CD8-positive, alpha-beta memory T cell (primary cell): ENCODE data around the gene NMS. TPM values are rescaled to one million over a fixed set of nuclear protein-coding genes. Genes with fewer than 3 reads are reported as not detected.

ENCODE experiments used
- CTCF ChIA-PET: fragments of 350-600 bp; sonication (Branson Sonifier 250); formaldehyde crosslinking; loops from one replicate; lab custom pipeline; 2021; ENCODE audit warnings: antibody characterized with exemption; lab: Charles Lee
- POLR2A ChIA-PET: fragments of 350-600 bp; sonication (Branson Sonifier 250); formaldehyde crosslinking; loops from one replicate; lab custom pipeline; 2021; ENCODE audit warnings: antibody characterized with exemption; lab: Charles Lee
- DNase-seq, 5 donors: peaks; one replicate each; pipeline versions ENCODE4 v3.0.0 to v3.0.0-alpha.2; 2020 to 2022; ENCODE audit warnings: mixed read lengths in 1 of 5
- H3K27ac ChIP-seq: one replicate; pipeline ENCODE4 v1.7.0; 2013; ENCODE audit warnings: low read depth, mild to moderate bottlenecking, low read length, moderate library complexity
- H3K27me3 ChIP-seq: 2 replicates; pipeline ENCODE4 v1.7.0; 2013; ENCODE audit warnings: low read length, mild to moderate bottlenecking; ENCODE audit not compliant: insufficient read depth, poor library complexity, severe bottlenecking
- H3K36me3 ChIP-seq: 2 replicates; pipeline ENCODE4 v1.7.0; 2013; ENCODE audit warnings: mild to moderate bottlenecking, low read length, moderate library complexity; ENCODE audit not compliant: insufficient read depth
- H3K4me1 ChIP-seq: 2 replicates; pipeline ENCODE4 v1.7.0; 2013; ENCODE audit warnings: mild to moderate bottlenecking, low read length, moderate library complexity; ENCODE audit not compliant: insufficient read depth
- H3K4me3 ChIP-seq: 2 replicates; pipeline ENCODE4 v1.7.0; 2013; ENCODE audit warnings: mild to moderate bottlenecking, low read length
- H3K9me3 ChIP-seq: 2 replicates; pipeline ENCODE4 v1.7.0; 2013; ENCODE audit warnings: mild to moderate bottlenecking, low read length
- H3K27ac Mint-ChIP-seq, 8 donors: one replicate each; pipeline ENCODE4 v1.8.0; 2020 to 2021; ENCODE audit warnings: mixed read lengths in 8 of 8, mild to moderate bottlenecking in 6 of 8, inconsistent platforms in 3 of 8, moderate library complexity in 3 of 8
- H3K27me3 Mint-ChIP-seq, 2 donors: one replicate each; pipeline ENCODE4 v1.8.0; 2020 to 2021; ENCODE audit warnings: mixed read lengths in 2 of 2, mild to moderate bottlenecking in 1 of 2, moderate library complexity in 1 of 2
- H3K36me3 Mint-ChIP-seq, 3 donors: one replicate each; pipeline ENCODE4 v1.8.0; 2020 to 2021; ENCODE audit warnings: mixed read lengths in 3 of 3, inconsistent platforms in 1 of 3, mild to moderate bottlenecking in 1 of 3
- H3K4me1 Mint-ChIP-seq, 3 donors: one replicate each; pipeline ENCODE4 v1.8.0; 2020 to 2021; ENCODE audit warnings: mixed read lengths in 3 of 3, inconsistent platforms in 1 of 3, mild to moderate bottlenecking in 1 of 3
- H3K4me3 Mint-ChIP-seq, 7 donors: one replicate each; pipeline ENCODE4 v1.8.0; 2020 to 2021; ENCODE audit warnings: mixed read lengths in 7 of 7, mild to moderate bottlenecking in 6 of 7, moderate library complexity in 4 of 7, inconsistent platforms in 2 of 7
- H3K9me3 Mint-ChIP-seq, 5 donors: one replicate each; pipeline ENCODE4 v1.8.0; 2020 to 2022; ENCODE audit warnings: mixed read lengths in 5 of 5, mild to moderate bottlenecking in 3 of 5, moderate library complexity in 2 of 5, inconsistent platforms in 1 of 5
- polyA plus RNA-seq: library from polyadenylated mRNA; unstranded; fragments of 300-500 nt; fragmentation: Illumina TruSeq; gene quantifications from one replicate; pipeline ENCODE4 v1.2.3, GENCODE V29; 2021
- total RNA-seq, 2 experiments: library from RNA; stranded (reverse); gene quantifications; one replicate each; pipeline ENCODE4 v1.2.3, GENCODE V29; 2021

Gene NMS
- total and polyA plus RNA-seq, 3 experiments from 2014 or later, result not detected

GRCh38 chr2:100427111-100427510, 43.2 kb upstream of the NMS start:
- H3K36me3 ChIP-seq, result no peaks in the 10 kb centered on the region
- Mint-ChIP-seq H3K27ac (no peak overlapping the region), H3K4me3 (no peak overlapping the region), H3K36me3 (no peaks in the 10 kb centered on the region), H3K9me3 (peaks cover 0 to 5% (median 2%) of the 10 kb centered on the region in 5 donors), H3K27me3 (peaks cover 11 to 30% of the 10 kb centered on the region in 2 donors), H3K4me1 (peaks cover 0 to 6% (median 6%) of the 10 kb centered on the region in 3 donors)
- H3K9me3 ChIP-seq, result no peaks in the 10 kb centered on the region
- ChIA-PET POLR2A (no interaction called here), CTCF (no interaction called here)
- no peak overlapping the region for H3K27ac ChIP-seq
- peaks cover 4% of the 10 kb centered on the region for H3K4me1 ChIP-seq
- H3K4me3 ChIP-seq, result no peak overlapping the region
- no peak for DNase-seq
- no peaks in the 10 kb centered on the region for H3K27me3 ChIP-seq

- H3K27ac Mint-ChIP-seq, result peak overlapping the region in 1 of 8 donors; percentile 14
- peaks cover 0 to 6% (median 6%) of the 10 kb centered on the region in 3 donors for H3K4me1 Mint-ChIP-seq
- H3K9me3 Mint-ChIP-seq, result peaks cover 0 to 5% (median 2%) of the 10 kb centered on the region in 5 donors
- DNase-seq, result peak; percentile 12 to 70 (median 43)
- Histone ChIP-seq H3K4me1 (peaks cover 4% of the 10 kb centered on the region), H3K27ac (no peak overlapping the region), H3K4me3 (no peak overlapping the region), H3K27me3 (no peaks in the 10 kb centered on the region), H3K36me3 (no peaks in the 10 kb centered on the region), H3K9me3 (no peaks in the 10 kb centered on the region)
- H3K27me3 Mint-ChIP-seq, result peaks cover 11 to 33% of the 10 kb centered on the region in 2 donors
- CTCF ChIA-PET, result no interaction called here
- no peaks in the 10 kb centered on the region for H3K36me3 Mint-ChIP-seq
- POLR2A ChIA-PET, result no interaction called here
- no peak overlapping the region for H3K4me3 Mint-ChIP-seq
Observed at GRCh38 chr2:100427627-100428258, 42.5 kb upstream of the NMS start.

GRCh38 chr2:100429726-100430125, 40.6 kb upstream of the NMS start:
- H3K36me3 Mint-ChIP-seq, result no peaks in the 10 kb centered on the region
- H3K9me3 ChIP-seq, result no peaks in the 10 kb centered on the region
- no peak overlapping the region for H3K4me3 Mint-ChIP-seq
- peaks cover 4% of the 10 kb centered on the region for H3K4me1 ChIP-seq
- H3K4me3 ChIP-seq, result no peak overlapping the region
- peaks cover 0 to 6% (median 6%) of the 10 kb centered on the region in 3 donors for H3K4me1 Mint-ChIP-seq
- CTCF ChIA-PET, result no interaction called here
- POLR2A ChIA-PET, result interaction anchor here (0.5 to 0.6 kb wide), 2 partner anchors 13 to 15 kb away, joined by 3 to 4 read pairs; no protein-coding TSS in a partner anchor
- no peak for DNase-seq
- peaks cover 12 to 33% of the 10 kb centered on the region in 2 donors for H3K27me3 Mint-ChIP-seq
- no peak overlapping the region for H3K27ac ChIP-seq
- no peaks in the 10 kb centered on the region for H3K27me3 ChIP-seq
- peaks cover 0 to 5% (median 2%) of the 10 kb centered on the region in 5 donors for H3K9me3 Mint-ChIP-seq
- no peaks in the 10 kb centered on the region for H3K36me3 ChIP-seq
- H3K27ac Mint-ChIP-seq, result no peak overlapping the region

- H3K36me3 ChIP-seq, result no peaks in the 10 kb centered on the region
- ChIA-PET CTCF (no interaction called here), POLR2A (no interaction called here)
- H3K9me3 ChIP-seq, result no peaks in the 10 kb centered on the region
- Mint-ChIP-seq H3K4me1 (no peaks in the 10 kb centered on the region), H3K9me3 (no peaks in the 10 kb centered on the region), H3K27me3 (peaks cover 6 to 33% of the 10 kb centered on the region in 2 donors), H3K27ac (peak overlapping the region in 1 of 8 donors; percentile 18), H3K36me3 (peaks cover 0 to 2% (median 0%) of the 10 kb centered on the region in 3 donors), H3K4me3 (no peak overlapping the region)
- no peak overlapping the region for H3K27ac ChIP-seq
- H3K4me1 ChIP-seq, result no peaks in the 10 kb centered on the region
- no peak for DNase-seq
- no peak overlapping the region for H3K4me3 ChIP-seq
- no peaks in the 10 kb centered on the region for H3K27me3 ChIP-seq
Observed at GRCh38 chr2:100437751-100438150, 32.5 kb upstream of the NMS start.

- H3K27me3 Mint-ChIP-seq, result peaks cover 0 to 3% of the 10 kb centered on the region in 2 donors
- ChIA-PET POLR2A (no interaction called here), CTCF (no interaction called here)
- no peak for DNase-seq
- no peak overlapping the region for H3K27ac Mint-ChIP-seq
- H3K36me3 Mint-ChIP-seq, result no peaks in the 10 kb centered on the region
- no peak overlapping the region for H3K27ac ChIP-seq
- H3K4me1 Mint-ChIP-seq, result no peaks in the 10 kb centered on the region
- no peaks in the 10 kb centered on the region for H3K9me3 ChIP-seq
- H3K4me3 Mint-ChIP-seq, result no peak overlapping the region
- no peak overlapping the region for H3K4me3 ChIP-seq
- no peaks in the 10 kb centered on the region for H3K9me3 Mint-ChIP-seq
- H3K4me1 ChIP-seq, result no peaks in the 10 kb centered on the region
- no peaks in the 10 kb centered on the region for H3K27me3 ChIP-seq
- no peaks in the 10 kb centered on the region for H3K36me3 ChIP-seq
Observed at GRCh38 chr2:100446696-100447095, 23.6 kb upstream of the NMS start.

- DNase-seq, result no peak
- ChIA-PET POLR2A (no interaction called here), CTCF (no interaction called here)
Observed at GRCh38 chr2:100451092-100451491, 19.2 kb upstream of the NMS start.

GRCh38 chr2:100451734-100452133, 18.5 kb upstream of the NMS start:
- Histone ChIP-seq H3K27me3 (no peaks in the 10 kb centered on the region), H3K9me3 (no peaks in the 10 kb centered on the region), H3K27ac (no peak overlapping the region), H3K4me3 (no peak overlapping the region), H3K36me3 (no peaks in the 10 kb centered on the region), H3K4me1 (no peaks in the 10 kb centered on the region)
- no peaks in the 10 kb centered on the region for H3K4me1 Mint-ChIP-seq
- peaks cover 0 to 1% (median 1%) of the 10 kb centered on the region in 3 donors for H3K36me3 Mint-ChIP-seq
- peaks cover 7 to 20% of the 10 kb centered on the region in 2 donors for H3K27me3 Mint-ChIP-seq
- ChIA-PET CTCF (no interaction called here), POLR2A (no interaction called here)
- no peak overlapping the region for H3K4me3 Mint-ChIP-seq
- H3K9me3 Mint-ChIP-seq, result peaks cover 1 to 9% (median 2%) of the 10 kb centered on the region in 5 donors
- DNase-seq, result no peak
- H3K27ac Mint-ChIP-seq, result no peak overlapping the region

More at GRCh38 chr2:100451092-100451491, 19.2 kb upstream of the NMS start:
- H3K4me3 Mint-ChIP-seq, result no peak overlapping the region
- no peaks in the 10 kb centered on the region for H3K27me3 ChIP-seq
- no peaks in the 10 kb centered on the region for H3K36me3 ChIP-seq
- no peaks in the 10 kb centered on the region for H3K36me3 Mint-ChIP-seq
- H3K27ac Mint-ChIP-seq, result no peak overlapping the region
- no peak overlapping the region for H3K4me3 ChIP-seq
- H3K9me3 Mint-ChIP-seq, result peaks cover 0 to 6% (median 0%) of the 10 kb centered on the region in 5 donors
- no peaks in the 10 kb centered on the region for H3K4me1 ChIP-seq
- no peaks in the 10 kb centered on the region for H3K4me1 Mint-ChIP-seq
- peaks cover 7 to 20% of the 10 kb centered on the region in 2 donors for H3K27me3 Mint-ChIP-seq
- H3K27ac ChIP-seq, result no peak overlapping the region
- H3K9me3 ChIP-seq, result no peaks in the 10 kb centered on the region

- Mint-ChIP-seq H3K27ac (peak overlapping the region in 1 of 8 donors; percentile 34), H3K4me3 (no peak overlapping the region), H3K36me3 (peaks cover 0 to 6% (median 4%) of the 10 kb centered on the region in 3 donors), H3K27me3 (peaks cover 7 to 23% of the 10 kb centered on the region in 2 donors), H3K4me1 (no peaks in the 10 kb centered on the region), H3K9me3 (peaks cover 7 to 17% (median 13%) of the 10 kb centered on the region in 5 donors)
- Histone ChIP-seq H3K27me3 (no peaks in the 10 kb centered on the region), H3K9me3 (no peaks in the 10 kb centered on the region), H3K36me3 (no peaks in the 10 kb centered on the region), H3K4me3 (no peak overlapping the region), H3K4me1 (no peaks in the 10 kb centered on the region), H3K27ac (no peak overlapping the region)
- ChIA-PET POLR2A (no interaction called here), CTCF (no interaction called here)
- no peak for DNase-seq
Observed at GRCh38 chr2:100453853-100454252, 16.4 kb upstream of the NMS start.
